Lung (tissue), 12 donors: ENCODE measurements around the gene E2F6. TPM values are rescaled to one million over a fixed set of nuclear protein-coding genes. Genes with fewer than 3 reads are reported as not detected.

Experiments
- ATAC-seq: fragments of 200-7000 bp; cut with Tn5 transposase; one replicate; pipeline ENCODE4 v1.9.1; 2020; ENCODE audit warnings: moderate number of reproducible peaks; ENCODE audit not compliant: insufficient read depth, low FRiP score
- DNase-seq, 3 donors: peaks; one replicate each; pipeline ENCODE4 v3.0.0-alpha.2; 2013 to 2017
- H3K27ac ChIP-seq, 2 donors: one replicate each; pipeline ENCODE4 v1.5.1; 2013; ENCODE audit warnings: mild to moderate bottlenecking in 2 of 2, moderate library complexity in 2 of 2, control low read depth in 1 of 2, inconsistent platforms in 1 of 2, low read depth in 1 of 2, low read length in 1 of 2
- H3K27me3 ChIP-seq, 3 donors: one replicate each; pipeline ENCODE4 v1.5.1; 2013; ENCODE audit warnings: low read length in 2 of 3; ENCODE audit not compliant: control insufficient read depth in 3 of 3, insufficient read depth in 3 of 3
- H3K36me3 ChIP-seq, 4 donors: one replicate each; pipeline ENCODE4 v1.5.1; 2013; ENCODE audit warnings: low read length in 4 of 4, mild to moderate bottlenecking in 1 of 4, moderate library complexity in 1 of 4; ENCODE audit not compliant: control insufficient read depth in 4 of 4, insufficient read depth in 4 of 4
- H3K4me1 ChIP-seq, 5 donors: one replicate each; pipeline ENCODE4 v1.5.1; 2013; ENCODE audit warnings: low read length in 5 of 5, mild to moderate bottlenecking in 2 of 5, moderate library complexity in 1 of 5; ENCODE audit not compliant: control insufficient read depth in 5 of 5, insufficient read depth in 5 of 5
- H3K4me3 ChIP-seq: one replicate; pipeline ENCODE4 v1.5.1; 2013; ENCODE audit warnings: mild to moderate bottlenecking, control low read depth, moderate library complexity
- H3K9ac ChIP-seq, 2 donors: one replicate each; pipeline ENCODE4 v1.5.1; 2013; ENCODE audit warnings: low read length in 2 of 2, control low read depth in 1 of 2; ENCODE audit not compliant: insufficient read depth in 1 of 2
- H3K9me3 ChIP-seq, 4 donors: one replicate each; pipeline ENCODE4 v1.5.1; 2013; ENCODE audit warnings: low read length in 3 of 4, mild to moderate bottlenecking in 1 of 4, moderate library complexity in 1 of 4; ENCODE audit not compliant: control insufficient read depth in 4 of 4, insufficient read depth in 3 of 4
- CTCF ChIP-seq: IDR thresholded peaks from 2 replicates; pipeline ENCODE4 v1.5.1; 2012; ENCODE audit warnings: mild to moderate bottlenecking; ENCODE audit errors: control extremely low read depth, extremely low read depth
- WGBS, 2 donors: extraction: QIAGEN DNeasy Blood & Tissue Kit; methylation state at CpG; one replicate each; pipeline ENCODE4 v1.1.7; 2013; 5-methylcytosine and 5-hydroxymethylcytosine counted together
- polyA plus RNA-seq, 2 donors: library from polyadenylated mRNA; stranded (reverse); fragments of 200-250 nt; gene quantifications; one replicate each; pipeline ENCODE4 v1.2.1, GENCODE V29; 2013
- total RNA-seq, 2 donors: library from RNA; depleted of rRNA in 1 of 2; stranded (reverse); fragments of >200 nt in 1 of 2; gene quantifications; one replicate each; pipeline ENCODE4 v1.2.1, GENCODE V29; 2014 to 2021
- donor health status: control.
- donor health status: control.
- donor health status: Bipolar disorder and iron deficiency.
- donor health status: healthy.
- donor health status: DM: yes; HTN: yes; CAD: no.

Gene E2F6
- total and polyA plus RNA-seq, 4 donors = 8.5 to 13.8 (median 11.1) TPM

- Histone ChIP-seq H3K9me3 (peaks cover 0 to 7% (median under 1%) of the 10 kb centered on the region in 4 donors), H3K27me3 (no peaks in the 10 kb centered on the region), H3K4me1 (peaks cover 5 to 18% (median 6%) of the 10 kb centered on the region in 5 donors), H3K9ac (no peak overlapping the region), H3K36me3 (no peaks in the 10 kb centered on the region), H3K27ac (no peak overlapping the region), H3K4me3 (no peak overlapping the region)
- DNase-seq = no peak
- TF ChIP-seq CTCF = no peak
- WGBS, 2 donors = 85 to 92% methylated on average over 4 of the region's 4 CpGs
- no peak for ATAC-seq
Observed at GRCh38 chr2:11502740-11503292, 36.9 kb upstream of the E2F6 start.

- H3K4me1 ChIP-seq = peaks cover 0 to 19% (median 6%) of the 10 kb centered on the region in 5 donors
- no peaks in the 10 kb centered on the region for H3K36me3 ChIP-seq
- no peak for TF ChIP-seq CTCF
- no peak overlapping the region for H3K4me3 ChIP-seq
- H3K27me3 ChIP-seq = no peaks in the 10 kb centered on the region
- WGBS, 2 donors = 80 to 91% methylated on average over 5 of the region's 5 CpGs
- no peak for ATAC-seq
- H3K27ac ChIP-seq = no peak overlapping the region
- peaks cover 0 to 7% (median under 1%) of the 10 kb centered on the region in 4 donors for H3K9me3 ChIP-seq
- DNase-seq = no peak
- H3K9ac ChIP-seq = no peak overlapping the region
Observed at GRCh38 chr2:11500702-11501303, 34.8 kb upstream of the E2F6 start.

- H3K9me3 ChIP-seq = peaks cover 0 to 7% (median under 1%) of the 10 kb centered on the region in 4 donors
- 63 to 68% methylated on average over 4 of the region's 4 CpGs for WGBS, 2 donors
- no peaks in the 10 kb centered on the region for H3K27me3 ChIP-seq
- no peak overlapping the region for H3K4me3 ChIP-seq
- peaks cover 0 to 19% (median 6%) of the 10 kb centered on the region in 5 donors for H3K4me1 ChIP-seq
- no peak for ATAC-seq
- DNase-seq = peak in 2 of 3 donors; percentile 40 to 48
- TF ChIP-seq CTCF = no peak
- peak overlapping the region in 1 of 2 donors; percentile 71 for H3K27ac ChIP-seq
- H3K9ac ChIP-seq = no peak overlapping the region
- no peaks in the 10 kb centered on the region for H3K36me3 ChIP-seq
Observed at GRCh38 chr2:11499081-11499743, 33.3 kb upstream of the E2F6 start.
